ENCODE results near the gene CBLN1. TPM values are rescaled to one million over a fixed set of nuclear protein-coding genes. Genes with fewer than 3 reads are reported as not detected.

CBLN1 gene
- total RNA-seq, 3 donors from 2014 or later, result 0.44 to 0.64 TPM; not detected in 1

DNA sequence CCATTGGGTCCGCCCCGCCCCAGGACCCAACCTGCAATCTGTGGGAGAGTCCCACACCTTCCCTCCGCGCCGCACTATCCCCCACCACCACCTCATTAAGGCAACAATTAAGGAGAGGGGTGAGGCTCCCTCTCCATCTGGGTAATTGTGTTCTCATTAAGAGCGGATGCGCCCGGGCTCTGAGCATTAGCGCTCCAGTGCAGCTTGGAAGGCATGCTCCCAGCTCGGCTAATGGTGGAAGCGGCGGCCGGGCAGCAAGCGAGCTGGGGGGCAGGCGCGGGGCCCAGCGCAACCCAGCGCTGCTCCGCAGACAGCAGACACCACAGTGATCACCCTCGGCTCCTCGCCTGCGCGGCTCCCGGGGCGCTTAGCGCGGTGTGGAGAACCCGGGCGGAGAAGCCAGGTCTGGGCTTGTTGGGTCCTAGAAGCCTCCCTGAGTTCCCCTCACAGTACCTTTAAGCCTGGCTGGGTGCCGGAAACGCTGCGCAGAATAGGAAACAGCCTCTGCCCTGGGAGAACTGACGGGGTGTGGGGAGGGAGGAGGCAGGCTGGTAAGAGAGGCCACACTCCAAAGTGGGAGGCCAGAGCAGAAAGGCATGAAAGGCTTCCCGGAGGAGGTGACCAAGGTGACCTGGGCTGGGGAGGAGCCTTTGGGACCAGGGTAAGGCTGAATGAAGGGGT lies 6.4 kb downstream of the CBLN1 start:
- Histone ChIP-seq H3K36me3 (no peaks in the 10 kb centered on the region), H3K27ac (no peak overlapping the region), H3K27me3 (peaks cover 5 to 90% of the 10 kb centered on the region in 2 donors), H3K4me3 (no peak overlapping the region), H3K9me3 (no peaks in the 10 kb centered on the region), H3K4me1 (no peaks in the 10 kb centered on the region)
- intact Hi-C loops (cut with DNase I; ENCODE audit: low total_unique reads), result no loop called here
- DNase-seq (ENCODE audit: low spot score in 2 of 2), result no peak
- TF ChIP-seq, protein P1, sequence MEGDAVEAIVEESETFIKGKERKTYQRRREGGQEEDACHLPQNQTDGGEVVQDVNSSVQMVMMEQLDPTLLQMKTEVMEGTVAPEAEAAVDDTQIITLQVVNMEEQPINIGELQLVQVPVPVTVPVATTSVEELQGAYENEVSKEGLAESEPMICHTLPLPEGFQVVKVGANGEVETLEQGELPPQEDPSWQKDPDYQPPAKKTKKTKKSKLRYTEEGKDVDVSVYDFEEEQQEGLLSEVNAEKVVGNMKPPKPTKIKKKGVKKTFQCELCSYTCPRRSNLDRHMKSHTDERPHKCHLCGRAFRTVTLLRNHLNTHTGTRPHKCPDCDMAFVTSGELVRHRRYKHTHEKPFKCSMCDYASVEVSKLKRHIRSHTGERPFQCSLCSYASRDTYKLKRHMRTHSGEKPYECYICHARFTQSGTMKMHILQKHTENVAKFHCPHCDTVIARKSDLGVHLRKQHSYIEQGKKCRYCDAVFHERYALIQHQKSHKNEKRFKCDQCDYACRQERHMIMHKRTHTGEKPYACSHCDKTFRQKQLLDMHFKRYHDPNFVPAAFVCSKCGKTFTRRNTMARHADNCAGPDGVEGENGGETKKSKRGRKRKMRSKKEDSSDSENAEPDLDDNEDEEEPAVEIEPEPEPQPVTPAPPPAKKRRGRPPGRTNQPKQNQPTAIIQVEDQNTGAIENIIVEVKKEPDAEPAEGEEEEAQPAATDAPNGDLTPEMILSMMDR (IDR thresholded peaks at IDR 0.05), result no peak
- TF ChIP-seq POLR2A (IDR thresholded peaks at IDR 0.05) (no peak), POLR2AphosphoS5 (IDR thresholded peaks at IDR 0.05) (no peak)

DNA sequence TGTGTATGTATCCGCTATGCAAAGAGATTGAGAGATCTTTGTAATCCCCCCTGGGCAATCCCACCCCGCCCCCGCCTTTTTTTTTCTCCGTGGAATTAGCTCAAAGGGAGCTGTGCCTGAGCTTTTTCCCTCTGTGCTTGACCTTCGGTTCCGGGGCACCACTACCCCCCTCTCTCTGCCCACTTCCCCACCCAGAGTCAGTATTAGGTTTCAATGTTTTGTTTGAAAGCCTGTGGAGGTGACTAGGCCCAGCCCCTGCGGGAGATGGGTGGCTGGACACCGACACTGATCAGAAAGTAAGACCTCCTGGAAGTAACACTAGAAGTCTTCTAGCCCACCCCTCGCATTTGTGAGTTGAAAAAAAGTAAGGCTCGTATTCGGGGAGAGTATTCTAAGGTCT lies 7.0 kb downstream of the CBLN1 start:
- Histone ChIP-seq H3K36me3 (no peaks in the 10 kb centered on the region), H3K4me3 (no peak overlapping the region), H3K27me3 (peaks cover 3 to 84% of the 10 kb centered on the region in 2 donors), H3K27ac (no peak overlapping the region), H3K9me3 (no peaks in the 10 kb centered on the region), H3K4me1 (no peaks in the 10 kb centered on the region)
- DNase-seq (ENCODE audit: low spot score in 2 of 2), result no peak
- intact Hi-C loops (cut with DNase I; ENCODE audit: low total_unique reads), result no loop called here
- TF ChIP-seq, protein P1 (IDR thresholded peaks at IDR 0.05), result no peak
- TF ChIP-seq POLR2A (IDR thresholded peaks at IDR 0.05) (no peak), POLR2AphosphoS5 (IDR thresholded peaks at IDR 0.05) (no peak)

DNA sequence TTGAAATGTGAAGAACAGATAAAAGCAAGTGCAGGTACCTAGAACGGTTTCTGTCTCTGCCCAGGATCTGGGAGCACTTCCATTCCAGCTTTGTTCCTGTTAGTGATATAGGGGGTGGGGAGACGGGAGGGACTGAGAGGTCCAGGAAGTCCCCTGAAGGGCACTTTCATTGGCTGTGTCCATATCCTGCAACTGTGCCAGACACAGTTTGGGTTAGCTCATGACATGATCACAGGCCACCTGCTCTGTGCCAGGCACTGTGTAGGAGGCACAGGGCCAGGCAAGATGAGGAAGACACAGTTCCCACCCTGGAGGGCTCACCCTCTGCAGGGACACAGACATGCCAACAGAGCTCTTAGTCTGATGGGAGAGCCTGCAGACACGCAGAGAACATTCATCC lies 7.9 kb downstream of the CBLN1 start:
- intact Hi-C loops (cut with DNase I; ENCODE audit: low total_unique reads), result no loop called here
- no peak overlapping the region for H3K27ac ChIP-seq
- H3K4me1 ChIP-seq, result no peaks in the 10 kb centered on the region
- peaks cover 0 to 76% of the 10 kb centered on the region in 2 donors for H3K27me3 ChIP-seq
- H3K9me3 ChIP-seq, result no peaks in the 10 kb centered on the region
- TF ChIP-seq POLR2A (IDR thresholded peaks at IDR 0.05), result no peak
- no peak for DNase-seq (ENCODE audit: low spot score in 2 of 2)
- H3K36me3 ChIP-seq, result no peaks in the 10 kb centered on the region
- no peak overlapping the region for H3K4me3 ChIP-seq

DNA sequence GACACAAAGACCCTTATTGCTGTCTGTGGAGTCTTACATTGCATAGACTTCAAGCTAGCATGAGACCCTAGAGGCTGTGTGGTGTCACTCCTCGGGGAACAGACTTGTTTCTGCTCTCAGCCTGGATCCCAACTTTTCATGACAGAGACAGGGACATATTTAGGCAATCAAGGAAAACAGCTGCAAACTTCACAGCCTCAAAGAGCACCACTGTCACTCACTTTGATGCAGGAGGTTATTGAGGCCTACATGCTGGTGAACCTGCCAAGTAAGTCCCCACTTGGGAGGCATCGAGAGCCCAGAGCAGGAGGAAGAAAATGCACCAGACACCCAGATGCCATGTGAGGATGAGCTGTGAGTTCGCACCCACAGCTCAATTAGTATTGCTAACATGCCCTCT lies 10.3 kb downstream of the CBLN1 start:
- Histone ChIP-seq H3K4me3 (no peak overlapping the region), H3K9me3 (no peaks in the 10 kb centered on the region), H3K27me3 (peaks cover 0 to 52% of the 10 kb centered on the region in 2 donors), H3K27ac (no peak overlapping the region), H3K4me1 (no peaks in the 10 kb centered on the region), H3K36me3 (no peaks in the 10 kb centered on the region)
- TF ChIP-seq, protein P1 (IDR thresholded peaks at IDR 0.05), result no peak
- TF ChIP-seq POLR2AphosphoS5 (IDR thresholded peaks at IDR 0.05), result no peak
- TF ChIP-seq POLR2A (IDR thresholded peaks at IDR 0.05), result no peak
- no peak for DNase-seq (ENCODE audit: low spot score in 2 of 2)
- intact Hi-C loops (cut with DNase I; ENCODE audit: low total_unique reads), result no loop called here

DNA sequence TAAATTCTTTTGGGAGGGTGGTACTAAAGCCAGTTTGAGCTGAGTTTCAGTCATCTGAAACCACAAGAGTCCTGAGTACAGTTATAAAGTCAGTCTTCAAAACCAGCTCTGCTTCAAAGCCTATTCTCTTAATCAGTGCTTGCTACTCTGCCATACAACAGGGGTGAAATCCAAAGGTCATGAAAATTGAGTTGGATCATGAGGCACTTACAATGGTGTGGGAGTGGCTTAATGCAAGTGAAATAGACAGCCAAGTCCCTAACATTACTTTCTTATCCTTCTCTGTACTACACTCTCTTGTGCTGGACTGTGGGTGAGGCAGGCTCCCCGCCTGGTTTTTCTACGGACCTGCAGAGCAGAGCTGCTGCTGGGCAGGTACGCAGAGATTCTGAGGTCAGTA lies 12.4 kb downstream of the CBLN1 start:
- intact Hi-C loops (cut with DNase I; ENCODE audit: low total_unique reads), result no loop called here
- TF ChIP-seq, protein P1 (IDR thresholded peaks at IDR 0.05), result no peak
- TF ChIP-seq POLR2A (IDR thresholded peaks at IDR 0.05), result no peak
- TF ChIP-seq POLR2AphosphoS5 (IDR thresholded peaks at IDR 0.05), result no peak
- Histone ChIP-seq H3K27ac (no peak overlapping the region), H3K36me3 (no peaks in the 10 kb centered on the region), H3K4me1 (no peaks in the 10 kb centered on the region), H3K9me3 (no peaks in the 10 kb centered on the region), H3K27me3 (peaks cover 0 to 36% of the 10 kb centered on the region in 2 donors), H3K4me3 (no peak overlapping the region)
- DNase-seq (ENCODE audit: low spot score in 2 of 2), result no peak

Data from breast epithelium (tissue), 4 donors.